Activated CD4-positive, alpha-beta T cell treated with anti-CD3 and anti-CD28 coated beads, Interleukin-2, Interleukin-4, amounts not matched to agents 100 ng/mL and 50 ng/mL, durations not matched to agents 16 hours and 8 hours (primary cell): ENCODE measurements around the gene SERAC1.

Source experiments
- DNase-seq: peaks from one replicate; pipeline ENCODE4 v3.0.0-alpha.2; 2020; ENCODE audit warnings: low spot score

The SERAC1 gene

GRCh38 chr6:158076548-158076947 lies 91.5 kb downstream of the SERAC1 start:
- no peak for DNase-seq

DNA sequence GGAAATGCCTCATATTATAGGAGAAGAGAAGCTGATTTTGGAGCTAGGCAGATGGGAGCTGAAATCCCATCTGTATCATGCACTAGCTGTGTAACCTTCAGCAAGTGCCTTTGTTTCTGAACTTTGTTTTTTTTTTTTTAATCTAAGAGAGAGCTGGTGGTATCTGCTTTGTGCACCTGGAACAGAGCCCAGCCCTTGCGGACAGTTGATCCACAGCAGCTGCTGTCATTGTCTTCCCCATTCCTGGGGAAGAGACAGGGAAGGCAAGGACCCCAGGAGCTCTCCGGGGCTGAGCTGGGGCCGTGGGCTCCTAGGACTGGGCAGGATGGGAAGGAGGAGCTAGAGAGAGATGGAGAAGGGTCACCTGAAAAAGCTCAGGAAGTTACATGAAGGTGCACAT lies 94.3 kb downstream of the SERAC1 start:
- no peak for DNase-seq

DNA sequence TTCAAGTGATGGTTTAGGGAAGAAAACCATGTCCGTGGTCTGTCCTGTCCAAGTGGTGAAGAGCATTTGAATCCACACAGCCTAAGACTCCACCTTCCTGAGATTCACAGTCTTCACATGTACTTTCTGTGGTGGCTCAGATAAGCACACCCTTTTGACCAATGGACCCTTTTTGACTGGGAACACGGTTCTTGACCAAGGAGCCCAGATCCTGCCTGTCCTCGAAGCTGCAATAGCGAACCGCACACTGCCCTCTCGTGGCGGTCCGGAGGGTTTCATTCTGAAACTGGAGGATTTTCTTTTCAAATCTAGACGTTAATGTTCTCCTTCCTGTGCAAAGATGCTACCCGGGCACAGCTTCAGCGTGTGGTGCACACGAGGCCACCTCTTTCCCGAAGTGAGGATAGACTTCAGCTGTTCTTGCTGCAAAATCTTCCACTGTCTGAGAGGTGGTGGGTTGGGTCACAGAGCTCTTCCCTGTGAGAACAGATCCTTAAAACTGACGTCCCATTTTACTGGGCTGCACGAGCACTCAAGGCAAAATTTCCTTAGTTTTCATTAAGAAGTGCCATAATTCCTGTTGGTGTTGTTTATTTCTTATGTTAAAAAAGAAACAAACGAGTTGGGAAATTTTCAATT lies 95.9 kb downstream of the SERAC1 start:
- peak; percentile 78 for DNase-seq

GRCh38 chr6:158071121-158072082 lies 96.7 kb downstream of the SERAC1 start:
- DNase-seq = no peak

DNA sequence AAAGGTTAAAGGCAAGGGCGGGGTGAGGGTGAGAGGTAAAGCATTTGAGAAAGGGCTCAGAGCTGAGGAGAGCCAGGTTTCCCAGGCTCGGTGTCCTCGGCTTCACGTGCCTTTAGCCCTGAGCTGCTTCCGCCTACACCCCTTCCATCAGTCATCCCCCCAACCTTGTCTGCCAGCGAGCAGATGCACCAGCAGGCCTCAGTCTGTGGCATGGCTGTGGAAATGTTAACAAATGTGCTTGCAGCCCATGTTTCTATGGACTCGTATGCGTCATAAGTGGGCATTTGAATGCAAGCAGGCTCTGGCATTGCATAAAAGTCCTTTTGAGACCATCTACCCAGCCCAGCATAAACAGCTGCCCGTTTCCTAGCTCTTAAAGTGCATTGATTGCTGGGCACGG lies 97.5 kb downstream of the SERAC1 start:
- no peak for DNase-seq

DNA sequence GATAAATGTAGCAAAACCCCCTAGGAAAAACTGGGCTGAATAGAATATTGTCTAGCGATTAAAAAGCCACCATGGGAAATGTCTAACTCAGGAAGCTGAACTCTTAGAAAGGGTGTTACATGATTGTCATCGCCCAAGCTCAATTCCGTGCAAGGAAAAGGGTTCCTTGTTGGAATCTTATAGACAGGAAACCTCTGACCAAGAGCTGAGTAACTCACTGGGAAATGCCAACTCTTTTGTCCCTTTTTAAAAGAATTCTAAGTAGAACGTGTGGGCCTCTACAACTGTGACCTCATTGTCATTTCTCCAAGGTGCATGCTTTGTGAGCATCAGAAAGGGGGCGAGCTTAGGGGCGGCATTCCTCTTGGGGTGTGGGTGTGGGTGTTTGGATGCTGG lies 98.3 kb downstream of the SERAC1 start:
- DNase-seq = no peak

DNA sequence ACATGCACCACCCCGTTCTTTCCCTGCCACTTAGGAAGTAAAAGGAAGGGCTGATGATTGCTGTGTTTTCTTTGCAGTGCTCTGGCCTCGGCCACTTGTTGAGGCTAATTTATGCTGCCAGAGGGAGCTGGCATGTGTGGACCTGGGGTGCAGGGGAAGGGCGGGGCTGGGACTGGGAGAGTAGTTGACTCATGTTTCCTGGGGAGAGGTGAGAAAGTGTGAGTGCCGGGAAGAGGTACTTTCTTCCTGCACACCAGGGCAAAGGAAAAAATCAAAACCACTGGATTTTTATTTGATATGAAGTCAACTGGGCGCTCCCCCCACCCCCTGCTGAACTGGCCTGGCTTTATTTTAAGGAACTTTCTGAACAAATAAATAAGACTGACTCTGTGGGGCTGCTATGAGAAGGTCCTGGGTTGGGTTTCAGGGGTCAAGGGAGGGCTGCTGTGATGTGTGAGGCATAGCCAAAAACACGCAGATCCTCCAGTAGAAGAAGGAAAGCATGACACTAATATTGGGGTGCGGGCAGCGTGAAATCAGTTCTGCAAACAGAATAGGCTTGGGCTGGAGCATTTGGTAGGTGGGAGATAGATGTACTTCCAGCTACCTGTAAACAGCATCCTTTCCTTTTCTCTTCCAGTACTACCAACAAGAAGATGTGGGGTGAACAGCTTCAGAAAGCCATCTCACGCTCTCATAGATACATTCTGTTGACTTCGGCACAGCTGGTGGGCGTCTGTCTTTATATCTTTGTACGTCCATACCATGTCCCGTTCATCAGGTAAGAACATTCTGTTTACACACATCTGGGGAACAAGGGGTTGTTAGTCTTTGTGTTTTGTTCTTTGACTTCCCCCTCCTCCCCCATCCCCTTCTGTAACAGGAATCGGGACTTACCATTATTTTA lies 98.9 kb downstream of the SERAC1 start:
- peak; percentile 44 for DNase-seq

DNA sequence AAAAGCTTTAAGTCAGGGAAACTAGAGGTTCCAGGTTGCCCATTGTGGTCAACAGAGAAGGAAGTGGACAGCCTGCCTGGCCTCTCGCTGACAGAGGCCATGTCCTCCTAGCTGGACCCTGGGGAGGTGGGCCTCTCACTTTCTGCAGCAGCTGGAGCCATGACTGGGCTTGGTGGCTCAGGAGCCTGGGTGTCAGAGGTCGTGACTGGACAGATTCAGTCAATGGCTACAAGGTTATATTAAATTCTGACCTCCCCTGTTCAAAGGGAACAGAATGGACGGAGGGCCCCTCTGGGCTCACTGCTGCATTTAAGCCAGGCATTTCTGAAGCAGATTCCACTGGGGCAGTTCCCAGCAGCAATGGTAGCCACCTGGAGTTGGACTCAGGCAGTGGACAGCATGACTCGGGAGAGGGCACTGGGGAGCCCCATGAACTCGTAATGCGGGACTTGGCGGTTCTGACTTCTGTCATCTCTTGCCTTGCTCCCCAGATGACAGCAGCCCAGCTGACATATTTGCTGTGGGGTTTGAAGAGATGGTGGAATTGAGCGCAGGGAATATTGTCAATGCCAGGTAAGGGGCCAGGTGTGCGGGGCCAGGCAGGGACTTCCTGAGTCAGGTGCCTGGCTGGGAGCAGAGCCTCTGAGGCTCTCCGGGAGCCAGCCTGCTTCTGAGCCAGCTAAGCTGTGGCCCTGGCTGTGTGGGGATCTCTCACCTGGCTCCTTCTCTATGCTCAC lies 99.7 kb downstream of the SERAC1 start:
- no peak for DNase-seq

GRCh38 chr6:158067436-158068015 lies 100.5 kb downstream of the SERAC1 start:
- DNase-seq = no peak

DNA sequence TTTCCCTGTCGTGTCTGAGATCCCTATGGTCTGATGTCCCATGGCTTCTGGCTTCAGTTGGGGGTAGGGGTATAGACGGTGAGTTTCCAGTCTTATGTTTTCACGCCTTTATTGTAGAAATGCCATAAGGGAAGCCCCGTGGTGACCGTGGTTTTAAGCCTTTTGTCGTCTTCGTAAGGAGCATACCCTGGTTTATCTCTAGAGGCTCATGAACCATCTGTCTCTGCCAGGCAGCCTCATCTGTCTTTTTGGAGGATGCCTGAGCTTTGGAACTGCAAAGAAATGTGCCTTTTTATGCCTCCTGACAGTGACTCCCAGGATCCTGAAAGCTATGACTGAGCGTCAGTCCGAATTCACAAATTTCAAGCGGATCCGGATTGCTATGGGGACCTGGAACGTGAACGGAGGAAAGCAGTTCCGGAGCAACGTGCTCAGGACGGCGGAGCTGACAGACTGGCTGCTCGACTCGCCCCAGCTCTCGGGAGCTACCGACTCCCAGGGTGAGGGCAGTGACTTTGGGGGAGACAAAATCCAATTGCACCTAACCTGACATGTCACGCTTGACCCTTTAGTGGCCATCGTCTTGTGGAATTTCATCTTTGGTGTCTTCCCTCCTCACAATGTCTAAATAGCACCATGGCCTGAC lies 101.8 kb downstream of the SERAC1 start:
- no peak for DNase-seq

DNA sequence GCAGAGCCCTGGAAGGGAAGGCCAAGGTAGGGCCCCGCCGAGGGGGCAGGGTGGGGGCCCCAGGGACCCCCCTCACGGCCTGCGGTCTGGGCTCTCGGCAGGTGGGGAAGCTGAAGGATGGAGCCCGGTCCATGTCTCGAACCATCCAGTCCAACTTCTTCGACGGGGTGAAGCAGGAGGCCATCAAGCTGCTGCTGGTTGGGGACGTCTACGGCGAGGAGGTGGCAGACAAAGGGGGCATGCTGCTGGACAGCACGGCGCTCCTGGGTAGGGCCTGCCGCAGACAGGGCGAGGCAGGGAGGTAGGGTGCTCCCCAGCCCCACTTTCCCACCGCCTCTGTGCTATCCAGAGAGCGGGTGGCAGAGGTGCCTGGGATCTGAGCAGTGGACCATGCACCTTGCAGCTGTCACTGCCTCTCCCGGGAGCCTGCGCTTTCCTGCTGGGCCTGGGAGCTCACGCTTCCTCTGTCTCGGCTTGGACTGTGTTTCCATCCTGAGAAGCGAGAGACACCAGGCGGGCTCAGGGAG lies 103.3 kb downstream of the SERAC1 start:
- DNase-seq = no peak

DNA sequence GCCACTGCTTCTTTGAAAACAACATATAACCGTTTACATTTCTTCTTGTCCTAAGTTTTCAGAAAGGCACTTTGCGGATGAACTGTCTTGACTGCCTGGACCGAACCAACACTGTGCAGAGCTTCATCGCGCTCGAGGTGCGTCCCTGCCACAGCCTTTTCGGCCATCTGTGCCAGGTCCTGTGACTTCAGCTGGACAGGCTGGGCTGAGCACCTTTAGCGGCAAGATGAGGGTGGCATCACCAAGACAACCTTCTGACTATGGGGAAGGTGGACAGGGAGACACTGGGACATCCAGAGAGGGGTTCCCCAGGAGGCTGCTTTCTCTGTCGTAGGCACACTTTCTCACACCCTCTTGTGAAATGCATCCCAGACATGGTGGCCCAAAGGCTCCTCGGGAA lies 104.3 kb downstream of the SERAC1 start:
- no peak for DNase-seq

- DNase-seq = no peak
Observed at GRCh38 chr6:158061709-158062461, 106.2 kb downstream of the SERAC1 start.

DNA sequence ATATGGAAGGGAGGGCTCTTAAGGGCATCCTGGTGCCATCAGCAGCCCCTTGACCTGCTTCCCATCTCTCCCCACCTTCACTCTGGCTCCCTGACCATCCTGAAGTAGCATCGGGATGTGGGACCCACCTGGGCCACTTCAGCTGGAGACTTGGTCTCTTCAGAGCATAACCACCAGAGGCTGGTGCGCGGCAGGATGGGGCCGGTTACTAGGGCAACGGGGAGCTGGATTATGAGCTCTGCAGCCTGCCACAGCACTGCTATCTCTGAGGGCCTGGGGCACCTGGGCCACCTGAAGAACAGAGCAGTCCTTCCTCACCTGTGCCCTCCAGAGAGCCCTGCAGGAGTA lies 106.7 kb downstream of the SERAC1 start:
- no peak for DNase-seq

GRCh38 chr6:158060455-158061360 lies 107.4 kb downstream of the SERAC1 start:
- DNase-seq = no peak
